ENCODE data around the gene TMEM178A.

Gene TMEM178A

GRCh38 chr2:39728941-39729351 is 63.2 kb downstream of the TMEM178A start:
- Histone ChIP-seq H3K9ac (ENCODE audit: low read length) (no peak overlapping the region), H3K9me3 (ENCODE audit: insufficient read depth, low read depth, low read length) (peaks cover 3% of the 10 kb centered on the region), H3K4me2 (ENCODE audit: low read length) (no peak overlapping the region), H2BK12ac (ENCODE audit: low read length) (peak overlapping the region; percentile 75), H3K36me3 (ENCODE audit: control insufficient read depth in 1 of 2, insufficient read depth in 2 of 2, low read length in 2 of 2) (peaks cover 0 to 3% of the 10 kb centered on the region in 2 experiments), H3K79me2 (ENCODE audit: control insufficient read depth, insufficient read depth, low read length, poor library complexity) (no peaks in the 10 kb centered on the region), H2BK120ac (ENCODE audit: insufficient read depth, low read length, poor library complexity) (peak overlapping the region; percentile 61), H3K14ac (ENCODE audit: low read length) (peak overlapping the region; percentile 35), H2AK5ac (ENCODE audit: low read length) (peak overlapping the region; percentile 64), H4K8ac (ENCODE audit: low read depth, low read length) (no peak overlapping the region), H4K91ac (ENCODE audit: low read depth, low read length) (no peak overlapping the region), H3K4ac (ENCODE audit: low read depth, low read length) (peak overlapping the region; percentile 9), H3K27me3 (ENCODE audit: insufficient read depth, low read length) (no peaks in the 10 kb centered on the region), H4K12ac (ENCODE audit: low read depth, low read length) (no peak overlapping the region), H3K79me1 (ENCODE audit: low read length) (peaks cover 13% of the 10 kb centered on the region), H3K4me3 (ENCODE audit: low read depth, low read length) (no peak overlapping the region), H2BK5ac (ENCODE audit: low read depth, low read length, poor library complexity) (peak overlapping the region; percentile 31), H2AFZ (ENCODE audit: insufficient read depth, low read length, poor library complexity) (no peak overlapping the region), H3K23ac (ENCODE audit: low read length) (no peak overlapping the region), H3K4me1 (ENCODE audit: control insufficient read depth in 1 of 2, insufficient read depth in 2 of 2, low read length in 2 of 2) (peaks cover 11 to 18% of the 10 kb centered on the region in 2 experiments), H3K27ac (ENCODE audit: low read depth, low read length) (no peak overlapping the region), H3K18ac (ENCODE audit: low read length) (no peak overlapping the region)
- WGBS (ENCODE audit: extremely low coverage, insufficient coverage, insufficient read length) = no CpG with 5 or more reads among the region's 5 CpGs
- DNase-seq = peak in 1 of 2 donors; percentile 50

DNA sequence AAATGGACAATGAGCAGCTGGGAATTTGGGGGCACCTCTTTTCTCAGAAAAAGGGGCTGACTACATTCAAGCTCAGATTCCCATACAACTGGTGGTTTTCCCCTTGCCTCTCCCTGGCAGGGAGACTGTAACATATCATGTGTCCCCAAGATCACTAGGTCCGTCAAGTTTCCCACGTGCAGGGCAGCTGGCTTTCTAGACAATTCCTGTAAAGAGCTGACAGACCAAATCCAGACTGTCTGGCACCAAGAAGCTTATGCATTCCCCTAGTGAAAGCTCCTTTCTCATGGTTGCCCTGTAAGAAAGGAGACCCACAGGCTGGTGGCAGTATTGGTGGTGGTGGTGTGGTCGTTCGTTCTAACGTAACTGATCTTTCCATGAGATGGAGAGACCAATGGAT is 64.6 kb downstream of the TMEM178A start:
- Histone ChIP-seq H2AFZ (ENCODE audit: insufficient read depth, low read length, poor library complexity) (no peak overlapping the region), H2AK5ac (ENCODE audit: low read length) (no peak overlapping the region), H3K4me1 (ENCODE audit: control insufficient read depth in 1 of 2, insufficient read depth in 2 of 2, low read length in 2 of 2) (peaks cover 7 to 11% of the 10 kb centered on the region in 2 experiments), H2BK12ac (ENCODE audit: low read length) (no peak overlapping the region), H4K8ac (ENCODE audit: low read depth, low read length) (no peak overlapping the region), H3K79me1 (ENCODE audit: low read length) (peaks cover 8% of the 10 kb centered on the region), H3K27me3 (ENCODE audit: insufficient read depth, low read length) (no peaks in the 10 kb centered on the region), H3K4me2 (ENCODE audit: low read length) (no peak overlapping the region), H3K9ac (ENCODE audit: low read length) (no peak overlapping the region), H3K4ac (ENCODE audit: low read depth, low read length) (no peak overlapping the region), H3K27ac (ENCODE audit: low read depth, low read length) (no peak overlapping the region), H3K18ac (ENCODE audit: low read length) (no peak overlapping the region), H2BK5ac (ENCODE audit: low read depth, low read length, poor library complexity) (no peak overlapping the region), H3K9me3 (ENCODE audit: insufficient read depth, low read depth, low read length) (peaks cover 3% of the 10 kb centered on the region), H4K12ac (ENCODE audit: low read depth, low read length) (no peak overlapping the region), H3K14ac (ENCODE audit: low read length) (no peak overlapping the region), H3K4me3 (ENCODE audit: low read depth, low read length) (no peak overlapping the region), H4K91ac (ENCODE audit: low read depth, low read length) (no peak overlapping the region), H3K79me2 (ENCODE audit: control insufficient read depth, insufficient read depth, low read length, poor library complexity) (no peaks in the 10 kb centered on the region), H3K23ac (ENCODE audit: low read length) (no peak overlapping the region), H3K36me3 (ENCODE audit: control insufficient read depth in 1 of 2, insufficient read depth in 2 of 2, low read length in 2 of 2) (peaks cover 0 to 5% of the 10 kb centered on the region in 2 experiments), H2BK120ac (ENCODE audit: insufficient read depth, low read length, poor library complexity) (no peak overlapping the region)
- WGBS (ENCODE audit: extremely low coverage, insufficient coverage, insufficient read length) = no CpG with 5 or more reads among the region's 5 CpGs
- DNase-seq = no peak

GRCh38 chr2:39730685-39731302 is 65.1 kb downstream of the TMEM178A start:
- Histone ChIP-seq H3K27ac (ENCODE audit: low read depth, low read length) (no peak overlapping the region), H3K9me3 (ENCODE audit: insufficient read depth, low read depth, low read length) (peaks cover 3% of the 10 kb centered on the region), H3K14ac (ENCODE audit: low read length) (no peak overlapping the region), H4K91ac (ENCODE audit: low read depth, low read length) (no peak overlapping the region), H3K79me2 (ENCODE audit: control insufficient read depth, insufficient read depth, low read length, poor library complexity) (no peaks in the 10 kb centered on the region), H3K27me3 (ENCODE audit: insufficient read depth, low read length) (no peaks in the 10 kb centered on the region), H3K23ac (ENCODE audit: low read length) (no peak overlapping the region), H3K4me1 (ENCODE audit: control insufficient read depth in 1 of 2, insufficient read depth in 2 of 2, low read length in 2 of 2) (peaks cover 3 to 7% of the 10 kb centered on the region in 2 experiments), H2BK5ac (ENCODE audit: low read depth, low read length, poor library complexity) (no peak overlapping the region), H2AFZ (ENCODE audit: insufficient read depth, low read length, poor library complexity) (no peak overlapping the region), H2BK120ac (ENCODE audit: insufficient read depth, low read length, poor library complexity) (no peak overlapping the region), H2BK12ac (ENCODE audit: low read length) (peak overlapping the region; percentile 70), H4K8ac (ENCODE audit: low read depth, low read length) (no peak overlapping the region), H3K36me3 (ENCODE audit: control insufficient read depth in 1 of 2, insufficient read depth in 2 of 2, low read length in 2 of 2) (peaks cover 0 to 10% of the 10 kb centered on the region in 2 experiments), H3K18ac (ENCODE audit: low read length) (no peak overlapping the region), H3K9ac (ENCODE audit: low read length) (no peak overlapping the region), H3K79me1 (ENCODE audit: low read length) (peaks cover 8% of the 10 kb centered on the region), H2AK5ac (ENCODE audit: low read length) (no peak overlapping the region), H3K4me2 (ENCODE audit: low read length) (no peak overlapping the region), H4K12ac (ENCODE audit: low read depth, low read length) (no peak overlapping the region), H3K4me3 (ENCODE audit: low read depth, low read length) (no peak overlapping the region), H3K4ac (ENCODE audit: low read depth, low read length) (no peak overlapping the region)
- DNase-seq = peak in 1 of 2 donors; percentile 55
- no CpG with 5 or more reads among the region's 2 CpGs for WGBS (ENCODE audit: extremely low coverage, insufficient coverage, insufficient read length)

DNA sequence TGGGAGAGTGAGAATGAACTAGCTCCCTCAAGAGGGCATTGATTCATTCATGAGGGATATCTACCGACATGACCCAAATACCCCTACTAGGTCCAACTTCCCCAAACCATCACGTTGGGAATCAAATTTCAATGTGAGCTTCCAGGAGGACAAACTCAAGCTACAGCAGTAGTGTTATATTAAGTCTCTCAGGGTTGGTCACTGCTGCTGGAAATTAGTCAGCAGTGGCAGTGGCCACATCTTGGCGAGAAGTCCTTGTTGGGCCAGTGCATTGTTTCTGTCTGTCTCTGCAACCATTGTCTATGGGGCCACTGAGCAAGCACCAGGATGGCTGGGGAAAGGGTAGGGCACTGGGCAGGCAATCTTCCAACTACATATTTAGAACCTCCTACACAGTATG is 65.8 kb downstream of the TMEM178A start:
- Histone ChIP-seq H3K36me3 (ENCODE audit: control insufficient read depth in 1 of 2, insufficient read depth in 2 of 2, low read length in 2 of 2) (peaks cover 0 to 11% of the 10 kb centered on the region in 2 experiments), H3K79me1 (ENCODE audit: low read length) (peaks cover 7% of the 10 kb centered on the region), H2BK120ac (ENCODE audit: insufficient read depth, low read length, poor library complexity) (no peak overlapping the region), H3K4me3 (ENCODE audit: low read depth, low read length) (no peak overlapping the region), H2BK12ac (ENCODE audit: low read length) (no peak overlapping the region), H3K27me3 (ENCODE audit: insufficient read depth, low read length) (no peaks in the 10 kb centered on the region), H3K4me1 (ENCODE audit: control insufficient read depth in 1 of 2, insufficient read depth in 2 of 2, low read length in 2 of 2) (peaks cover 3% of the 10 kb centered on the region in 2 experiments), H3K9ac (ENCODE audit: low read length) (no peak overlapping the region), H2AFZ (ENCODE audit: insufficient read depth, low read length, poor library complexity) (no peak overlapping the region), H4K8ac (ENCODE audit: low read depth, low read length) (no peak overlapping the region), H3K23ac (ENCODE audit: low read length) (no peak overlapping the region), H3K79me2 (ENCODE audit: control insufficient read depth, insufficient read depth, low read length, poor library complexity) (no peaks in the 10 kb centered on the region), H3K4ac (ENCODE audit: low read depth, low read length) (no peak overlapping the region), H3K4me2 (ENCODE audit: low read length) (no peak overlapping the region), H3K27ac (ENCODE audit: low read depth, low read length) (no peak overlapping the region), H3K14ac (ENCODE audit: low read length) (no peak overlapping the region), H2AK5ac (ENCODE audit: low read length) (no peak overlapping the region), H2BK5ac (ENCODE audit: low read depth, low read length, poor library complexity) (no peak overlapping the region), H3K18ac (ENCODE audit: low read length) (no peak overlapping the region), H3K9me3 (ENCODE audit: insufficient read depth, low read depth, low read length) (peaks cover 3% of the 10 kb centered on the region), H4K91ac (ENCODE audit: low read depth, low read length) (no peak overlapping the region), H4K12ac (ENCODE audit: low read depth, low read length) (no peak overlapping the region)
- no peak for DNase-seq
- no CpG with 5 or more reads among the region's 3 CpGs for WGBS (ENCODE audit: extremely low coverage, insufficient coverage, insufficient read length)
